Measurements from ENCODE around the gene ZFAND2A. TPM values are rescaled to one million over a fixed set of nuclear protein-coding genes. Genes with fewer than 3 reads are reported as not detected.

ZFAND2A gene
- total and polyA plus RNA-seq, 2 donors (not counting 3 experiments of a cell fraction or from before 2014, with no cell fraction given), result 31.8 to 40.6 TPM

DNA sequence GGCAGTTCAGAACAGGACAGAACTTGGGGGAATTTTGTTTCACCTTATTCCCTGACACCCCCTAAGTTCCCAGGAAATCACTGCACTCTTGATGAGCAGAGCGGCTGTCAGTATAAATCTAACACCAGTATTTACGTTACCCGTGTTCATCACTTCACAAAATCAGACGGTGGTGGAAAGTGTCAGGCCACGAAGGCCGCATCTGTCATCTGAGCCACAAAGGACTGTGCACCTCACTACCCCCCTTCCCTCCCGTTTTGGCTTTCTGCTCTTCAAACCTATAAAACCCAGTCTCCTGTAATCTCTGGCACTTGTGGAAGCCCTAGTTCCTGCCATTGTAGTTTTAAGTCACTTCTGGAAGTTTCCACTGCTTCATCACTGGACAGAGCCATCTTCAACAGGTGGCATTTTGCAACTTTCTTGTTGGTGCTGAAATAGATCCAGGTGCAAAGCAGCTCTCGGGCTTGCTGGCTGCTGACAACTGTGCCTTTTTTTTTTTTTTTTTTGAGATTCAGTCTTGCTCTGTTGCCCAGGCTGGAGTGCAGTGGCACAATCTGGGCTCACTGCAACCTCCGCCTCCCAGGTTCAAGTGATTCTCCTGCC, 9.5 kb downstream of the ZFAND2A start:
- DNase-seq (ENCODE audit: low read depth, low spot score) (no peak), FAIRE-seq (no peak)
- Histone ChIP-seq H4K20me1 (replicated peaks; ENCODE audit: control insufficient read depth, extremely low read depth, insufficient read depth, low read length) (no peaks in the 10 kb centered on the region), H3K9me3 (replicated peaks; ENCODE audit: control insufficient read depth, insufficient read depth, low read length) (no peaks in the 10 kb centered on the region), H3K4me1 (ENCODE audit: control insufficient read depth, extremely low read depth, insufficient read depth, low read length) (no peaks in the 10 kb centered on the region), H3K36me3 (ENCODE audit: control insufficient read depth in 2 of 2, extremely low read depth in 1 of 2, insufficient read depth in 2 of 2, low read length in 2 of 2) (peaks cover 4 to 45% of the 10 kb centered on the region in 2 experiments), H3K27me3 (ENCODE audit: control insufficient read depth in 2 of 2, insufficient read depth in 2 of 2, low read length in 2 of 2) (no peaks in the 10 kb centered on the region), H3K9me1 (replicated peaks; ENCODE audit: control insufficient read depth, extremely low read depth, insufficient read depth, low read length) (no peaks in the 10 kb centered on the region), H3K79me2 (ENCODE audit: control insufficient read depth, insufficient read depth, low read length) (peaks cover 3% of the 10 kb centered on the region), H2AFZ (ENCODE audit: low read depth, low read length) (no peak overlapping the region), H3K27ac (ENCODE audit: insufficient read depth, low read depth, low read length) (no peak overlapping the region), H3K9ac (replicated peaks; ENCODE audit: extremely low read depth, insufficient read depth, low read length) (no peak overlapping the region), H3K4me3 (replicated peaks in 1 of 3; ENCODE audit: insufficient read depth in 1 of 3, low read depth in 1 of 3, low read length in 3 of 3) (no peak overlapping the region), H3K4me2 (ENCODE audit: insufficient read depth, low read length) (no peak overlapping the region)
- intact Hi-C loops (cut with micrococcal nuclease) (no loop called here), dilution Hi-C loops (cut with MboI; ENCODE audit: extremely low pct_ligation_motif_present, low sequenced_read_pairs) (no loop called here)
- BruUV-seq (replicated peaks), result no TSS peak
- POLR2A ChIA-PET, result no interaction called here
- TF ChIP-seq GATA2 (IDR thresholded peaks at IDR 0.05; ENCODE audit: insufficient read depth, insufficient read length, low read depth, low read length) (no peak), POLR2AphosphoS5 (IDR thresholded peaks at IDR 0.05; ENCODE audit: insufficient read depth, low read depth, low read length) (no peak), JUN (IDR thresholded peaks at IDR 0.05; ENCODE audit: borderline replicate concordance, insufficient read depth, insufficient read length, low read depth) (no peak), FOS (IDR thresholded peaks at IDR 0.05; ENCODE audit: borderline replicate concordance, insufficient read depth, low read length) (no peak), MYC (IDR thresholded peaks at IDR 0.05; ENCODE audit: low read depth, low read length) (no peak), POLR2A (IDR thresholded peaks at IDR 0.05; ENCODE audit: low read depth, low read length) (no peak), EZH2 (IDR thresholded peaks at IDR 0.05; ENCODE audit: borderline replicate concordance, low read depth, low read length, severe bottlenecking) (no peak)
- TF ChIP-seq, protein P1, sequence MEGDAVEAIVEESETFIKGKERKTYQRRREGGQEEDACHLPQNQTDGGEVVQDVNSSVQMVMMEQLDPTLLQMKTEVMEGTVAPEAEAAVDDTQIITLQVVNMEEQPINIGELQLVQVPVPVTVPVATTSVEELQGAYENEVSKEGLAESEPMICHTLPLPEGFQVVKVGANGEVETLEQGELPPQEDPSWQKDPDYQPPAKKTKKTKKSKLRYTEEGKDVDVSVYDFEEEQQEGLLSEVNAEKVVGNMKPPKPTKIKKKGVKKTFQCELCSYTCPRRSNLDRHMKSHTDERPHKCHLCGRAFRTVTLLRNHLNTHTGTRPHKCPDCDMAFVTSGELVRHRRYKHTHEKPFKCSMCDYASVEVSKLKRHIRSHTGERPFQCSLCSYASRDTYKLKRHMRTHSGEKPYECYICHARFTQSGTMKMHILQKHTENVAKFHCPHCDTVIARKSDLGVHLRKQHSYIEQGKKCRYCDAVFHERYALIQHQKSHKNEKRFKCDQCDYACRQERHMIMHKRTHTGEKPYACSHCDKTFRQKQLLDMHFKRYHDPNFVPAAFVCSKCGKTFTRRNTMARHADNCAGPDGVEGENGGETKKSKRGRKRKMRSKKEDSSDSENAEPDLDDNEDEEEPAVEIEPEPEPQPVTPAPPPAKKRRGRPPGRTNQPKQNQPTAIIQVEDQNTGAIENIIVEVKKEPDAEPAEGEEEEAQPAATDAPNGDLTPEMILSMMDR (IDR thresholded peaks at IDR 0.05; ENCODE audit: extremely low read depth in 1 of 2, insufficient read depth in 1 of 2, low read depth in 1 of 2, low read length in 2 of 2), result no peak
- TF ChIP-seq, protein P2, sequence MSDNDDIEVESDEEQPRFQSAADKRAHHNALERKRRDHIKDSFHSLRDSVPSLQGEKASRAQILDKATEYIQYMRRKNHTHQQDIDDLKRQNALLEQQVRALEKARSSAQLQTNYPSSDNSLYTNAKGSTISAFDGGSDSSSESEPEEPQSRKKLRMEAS (IDR thresholded peaks at IDR 0.05; ENCODE audit: insufficient read depth, insufficient read length), result no peak
- CTCF ChIA-PET, result interaction anchor here (0.9 to 1.0 kb wide), 2 partner anchors 9 to 12 kb away, joined by 3 read pairs; a partner anchor contains a TSS
